HepG2 (cell line): Measurements from ENCODE around the gene DHX8. TPM values are rescaled to one million over a fixed set of nuclear protein-coding genes. Genes with fewer than 3 reads are reported as not detected.

Experiments
- BRF2 ChIP-seq: sonication (generic); formaldehyde crosslinking; IDR thresholded peaks from 2 replicates; pipeline ENCODE4 v1.8.1; 2022; ENCODE audit warnings: mild to moderate bottlenecking, missing genetic modification reagents
- CSRNP2 ChIP-seq: sonication (generic); formaldehyde crosslinking; conservative IDR thresholded peaks from 2 replicates; pipeline ENCODE4 v1.8.0; 2022; ENCODE audit warnings: low read depth, missing genetic modification reagents
- HOXA5 ChIP-seq: sonication (generic); formaldehyde crosslinking; IDR thresholded peaks from 2 replicates; pipeline ENCODE4 v1.4.0; 2020; ENCODE audit warnings: missing genetic modification reagents
- HOXA9 ChIP-seq: sonication (generic); formaldehyde crosslinking; IDR thresholded peaks from 2 replicates; pipeline ENCODE4 v1.8.1; 2022; ENCODE audit warnings: missing genetic modification reagents, mild to moderate bottlenecking, moderate library complexity, borderline replicate concordance
- KLF13 ChIP-seq: sonication (generic); formaldehyde crosslinking; IDR thresholded peaks from 2 replicates; pipeline ENCODE4 v1.4.0; 2020; ENCODE audit warnings: mild to moderate bottlenecking, missing genetic modification reagents
- KLF6 ChIP-seq: IDR thresholded peaks from 2 replicates; pipeline ENCODE4 v1.8.0; 2016; ENCODE audit warnings: missing biosample characterization, missing genetic modification reagents
- MBD4 ChIP-seq: IDR thresholded peaks from 2 replicates; pipeline ENCODE4 v1.6.1; 2012; ENCODE audit warnings: low read length, inconsistent platforms, borderline replicate concordance
- PRDM10 ChIP-seq: sonication (generic); formaldehyde crosslinking; IDR thresholded peaks from 2 replicates; pipeline ENCODE4 v1.4.0; 2020; ENCODE audit warnings: low read depth, missing genetic modification reagents
- PREB ChIP-seq: sonication (generic); formaldehyde crosslinking; IDR thresholded peaks from 2 replicates; pipeline ENCODE4 v1.4.0; 2020; ENCODE audit warnings: missing genetic modification reagents
- PRPF4 ChIP-seq: fragments of 200-400 bp; formaldehyde crosslinking; IDR thresholded peaks from 2 replicates; pipeline ENCODE4 v1.6.1; 2016; ENCODE audit warnings: low read length, low read depth; ENCODE audit not compliant: poor library complexity, severe bottlenecking
- RCOR2 ChIP-seq: IDR thresholded peaks from 2 replicates; pipeline ENCODE4 v1.6.1; 2016; ENCODE audit warnings: missing biosample characterization, missing genetic modification reagents
- SP2 ChIP-seq: sonication (generic); formaldehyde crosslinking; IDR thresholded peaks from 2 replicates; pipeline ENCODE4 v1.5.1; 2020; ENCODE audit warnings: mild to moderate bottlenecking, missing genetic modification reagents
- YEATS2 ChIP-seq: sonication (generic); formaldehyde crosslinking; IDR thresholded peaks from 2 replicates; pipeline ENCODE4 v1.4.0; 2020; ENCODE audit warnings: missing genetic modification reagents, borderline replicate concordance
- ZBTB42 ChIP-seq: sonication (generic); formaldehyde crosslinking; IDR thresholded peaks from 2 replicates; pipeline ENCODE4 v1.5.0; 2020; ENCODE audit warnings: mild to moderate bottlenecking, missing genetic modification reagents
- ZFP41 ChIP-seq: sonication (generic); formaldehyde crosslinking; IDR thresholded peaks from 2 replicates; pipeline ENCODE4 v1.4.0; 2020; ENCODE audit warnings: mild to moderate bottlenecking, missing genetic modification reagents, borderline replicate concordance
- ZFP62 ChIP-seq: sonication (generic); formaldehyde crosslinking; IDR thresholded peaks from 2 replicates; pipeline ENCODE4 v1.4.0; 2020; ENCODE audit warnings: missing genetic modification reagents
- ZNF136 ChIP-seq: sonication (generic); formaldehyde crosslinking; IDR thresholded peaks from 2 replicates; pipeline ENCODE4 v1.8.1; 2022; ENCODE audit warnings: low read depth, mild to moderate bottlenecking, moderate library complexity, missing genetic modification reagents
- ZNF281 ChIP-seq: sonication (generic); formaldehyde crosslinking; IDR thresholded peaks from 2 replicates; pipeline ENCODE4 v1.4.0; 2020; ENCODE audit warnings: missing genetic modification reagents, borderline replicate concordance
- ZNF3 ChIP-seq: IDR thresholded peaks from 2 replicates; pipeline ENCODE4 v1.7.0; 2017; ENCODE audit warnings: inconsistent platforms
- polyA plus RNA-seq, 8 experiments: library from polyadenylated mRNA; depleted of rRNA in 3 of 8; stranded (reverse) in 7 of 8; unstranded in 1 of 8; fragments of >200 nt; fragmentation: Illumina TruSeq in 4 of 8; extraction: Trizol in 4 of 8; gene quantifications; 2 replicates each; pipeline versions ENCODE4 v1.2.1 to v1.2.3, GENCODE V29; 2011 to 2016; ENCODE audit warnings: low read depth in 4 of 8, missing spikeins in 1 of 8, mixed read lengths in 1 of 8; ENCODE audit not compliant: insufficient read depth in 1 of 8
- total RNA-seq, 5 experiments: library from RNA; depleted of rRNA; stranded (reverse); fragments of >200 nt; fragmentation: Illumina TruSeq; extraction: Trizol; gene quantifications; 2 replicates each; pipeline ENCODE4 v1.2.3, GENCODE V29; 2016; ENCODE audit warnings: low read depth in 1 of 5

The DHX8 gene
- total and polyA plus RNA-seq, 2 of the 13 experiments (the other 11 are each of a cell fraction or from before 2014, with no cell fraction given), result 24.8 to 48.9 TPM

GRCh38 chr17:43456661-43457361, 27.0 kb upstream of the DHX8 start (continued):
- TF ChIP-seq PREB (CRISPR knock-in tag) (no peak), RCOR2 (CRISPR knock-in tag) (peak; percentile 99), HOXA5 (CRISPR knock-in tag) (peak; percentile 94), HOXA9 (no peak), ZNF281 (CRISPR knock-in tag) (peak; percentile 93; the same call in 1 of the 2 replicates), BRF2 (no peak), ZFP41 (CRISPR knock-in tag) (no peak; the same call in 1 of the 2 replicates), KLF13 (CRISPR knock-in tag) (no peak), ZFP62 (CRISPR knock-in tag) (no peak), ZNF136 (CRISPR knock-in tag) (peak; percentile 49; the same call in 1 of the 2 replicates), KLF6 (peak; percentile 82; the same call in 1 of the 2 replicates), YEATS2 (CRISPR knock-in tag) (peak; percentile 84; the same call in 1 of the 2 replicates), ZBTB42 (CRISPR knock-in tag) (peak; percentile 85; the same call in 1 of the 2 replicates), PRPF4 (no peak), CSRNP2 (CRISPR knock-in tag) (no peak), ZNF3 (CRISPR knock-in tag) (no peak), PRDM10 (CRISPR knock-in tag) (peak; percentile 91), SP2 (CRISPR knock-in tag) (no peak), MBD4 (0 out of 2 replicates have a peak, but pooled peaks have one; percentile 58)
